RWPE1 (cell line): ENCODE data around the gene PEX12.
A peak's percentile ranks its signal among the peaks of the same experiment; 100 is the strongest.

Experiments used
- CTCF ChIA-PET: fragments of 350-600 bp; sonication (Branson Sonifier 250); formaldehyde crosslinking; extraction: SDS; loops from one replicate; lab custom pipeline; 2021; lab: Yijun Ruan, JAX
- POLR2A ChIA-PET: fragments of 400-600 bp; formaldehyde crosslinking; extraction: SDS; loops from one replicate; lab custom pipeline; 2020; ENCODE audit warnings: antibody characterized with exemption; ENCODE audit not compliant: low non-redundant PET; lab: Yijun Ruan, JAX
- DNase-seq: peaks from one replicate; pipeline ENCODE4 v3.0.0; 2012; ENCODE audit warnings: low spot score
- H3K27ac ChIP-seq: fragments of 450-650 bp; 2 replicates; pipeline ENCODE4 v1.5.1; 2017
- TF ChIP-seq, protein P1 (sequence below): fragments of 450-650 bp; conservative IDR thresholded peaks from 2 replicates; pipeline ENCODE4 v1.5.1; 2017; ENCODE audit warnings: low read depth, mild to moderate bottlenecking

PEX12 gene

DNA sequence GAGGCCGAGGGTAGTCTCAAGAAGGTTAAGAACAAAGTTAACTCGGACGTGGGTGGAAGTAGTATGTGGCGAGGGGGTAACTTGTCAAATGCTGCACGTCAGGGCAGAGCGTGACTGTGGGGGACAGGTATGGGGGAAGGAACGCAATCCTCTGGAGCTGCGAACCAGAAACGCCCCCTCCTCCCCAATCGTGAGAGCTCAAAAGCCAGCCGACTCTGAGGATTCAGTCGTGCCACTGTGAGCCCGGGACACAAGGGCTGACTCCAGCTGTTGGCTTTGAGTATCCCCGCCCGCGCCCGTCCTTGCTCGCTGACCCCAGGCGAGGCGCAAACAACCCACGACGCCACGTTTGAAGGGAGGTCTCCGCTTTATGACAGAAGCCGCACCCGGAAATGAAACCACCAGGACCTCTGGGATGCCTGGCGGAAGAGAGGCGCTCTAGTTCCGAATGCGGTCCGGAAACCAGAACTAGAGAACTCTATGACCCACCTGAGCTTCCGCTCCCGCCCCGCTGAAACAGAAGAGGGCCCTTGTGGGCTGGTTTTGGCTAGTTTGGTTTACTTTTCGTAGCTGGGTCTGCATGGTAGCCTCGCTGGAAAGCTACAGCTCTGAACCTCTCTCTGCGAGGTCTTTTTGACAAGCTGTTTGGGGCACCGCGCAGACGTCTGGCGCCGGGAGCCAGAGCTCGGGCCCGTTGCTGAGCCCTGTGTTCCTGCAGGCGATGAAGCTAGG, at the start of gene PEX12:
TSS of gene PEX12 (minus strand) at position 375 of the 732 bp plus-strand sequence. CDS start 550 bp downstream, outside the sequence.
- ChIA-PET POLR2A (interaction anchor here (0.5 to 1.5 kb wide), 6 partner anchors 8 to 64 kb away, joined by 3 to 9 read pairs (median 4); partner anchors contain the start of gene AP2B1), CTCF (interaction anchor here (0.7 to 1.4 kb wide), 2 partner anchors 39 to 227 kb away, joined by 3 read pairs; no protein-coding TSS in a partner anchor)
- DNase-seq: peak; percentile 77
- TF ChIP-seq, protein P1, sequence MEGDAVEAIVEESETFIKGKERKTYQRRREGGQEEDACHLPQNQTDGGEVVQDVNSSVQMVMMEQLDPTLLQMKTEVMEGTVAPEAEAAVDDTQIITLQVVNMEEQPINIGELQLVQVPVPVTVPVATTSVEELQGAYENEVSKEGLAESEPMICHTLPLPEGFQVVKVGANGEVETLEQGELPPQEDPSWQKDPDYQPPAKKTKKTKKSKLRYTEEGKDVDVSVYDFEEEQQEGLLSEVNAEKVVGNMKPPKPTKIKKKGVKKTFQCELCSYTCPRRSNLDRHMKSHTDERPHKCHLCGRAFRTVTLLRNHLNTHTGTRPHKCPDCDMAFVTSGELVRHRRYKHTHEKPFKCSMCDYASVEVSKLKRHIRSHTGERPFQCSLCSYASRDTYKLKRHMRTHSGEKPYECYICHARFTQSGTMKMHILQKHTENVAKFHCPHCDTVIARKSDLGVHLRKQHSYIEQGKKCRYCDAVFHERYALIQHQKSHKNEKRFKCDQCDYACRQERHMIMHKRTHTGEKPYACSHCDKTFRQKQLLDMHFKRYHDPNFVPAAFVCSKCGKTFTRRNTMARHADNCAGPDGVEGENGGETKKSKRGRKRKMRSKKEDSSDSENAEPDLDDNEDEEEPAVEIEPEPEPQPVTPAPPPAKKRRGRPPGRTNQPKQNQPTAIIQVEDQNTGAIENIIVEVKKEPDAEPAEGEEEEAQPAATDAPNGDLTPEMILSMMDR: no peak
- H3K27ac ChIP-seq: peak within 1 kb of the TSS; percentile 84

DNA sequence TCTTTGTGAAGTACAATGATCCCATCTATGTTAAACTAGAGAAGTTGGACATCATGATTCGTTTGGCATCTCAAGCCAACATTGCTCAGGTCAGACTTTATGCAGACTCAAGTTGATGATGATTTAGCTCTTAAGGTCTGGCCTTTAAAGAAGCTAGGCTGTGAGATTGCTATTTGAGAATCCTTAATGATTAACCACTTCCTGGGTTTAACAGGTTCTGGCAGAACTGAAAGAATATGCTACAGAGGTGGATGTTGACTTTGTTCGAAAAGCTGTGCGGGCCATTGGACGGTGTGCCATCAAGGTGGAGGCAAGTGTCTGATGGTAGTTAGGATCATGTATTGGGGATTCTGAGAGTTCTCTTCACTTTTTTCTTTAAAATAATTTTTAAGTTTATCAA, 49.0 kb upstream of the PEX12 start:
- no peak for DNase-seq
- H3K27ac ChIP-seq: no peak overlapping the region
- ChIA-PET CTCF (interaction anchor here (0.6 kb wide), 1 partner anchor 52 kb away, joined by 4 read pairs; no protein-coding TSS in a partner anchor), POLR2A (no interaction called here)
- TF ChIP-seq, protein P1: no peak

DNA sequence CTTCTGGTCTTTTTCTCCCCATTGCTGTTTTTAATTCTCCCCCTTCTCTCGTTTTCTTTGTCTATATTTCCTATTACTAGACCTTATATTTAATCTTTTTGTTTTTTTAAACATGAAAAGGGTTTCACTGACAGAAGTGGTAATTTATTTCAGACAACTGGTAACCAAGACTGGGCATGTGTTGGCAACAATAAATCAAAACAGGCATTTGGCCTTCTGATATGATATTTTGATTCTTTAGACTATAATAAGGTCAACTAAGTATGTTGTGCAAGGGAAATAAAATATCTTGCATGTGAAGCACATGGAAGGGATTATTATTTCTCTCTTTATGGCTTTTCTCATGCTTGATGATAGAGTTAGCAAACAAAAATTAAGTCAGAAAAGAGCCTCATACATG, 43.4 kb upstream of the PEX12 start:
- ChIA-PET CTCF (no interaction called here), POLR2A (no interaction called here)
- TF ChIP-seq, protein P1: no peak
- no peak for DNase-seq
- H3K27ac ChIP-seq: no peak overlapping the region

DNA sequence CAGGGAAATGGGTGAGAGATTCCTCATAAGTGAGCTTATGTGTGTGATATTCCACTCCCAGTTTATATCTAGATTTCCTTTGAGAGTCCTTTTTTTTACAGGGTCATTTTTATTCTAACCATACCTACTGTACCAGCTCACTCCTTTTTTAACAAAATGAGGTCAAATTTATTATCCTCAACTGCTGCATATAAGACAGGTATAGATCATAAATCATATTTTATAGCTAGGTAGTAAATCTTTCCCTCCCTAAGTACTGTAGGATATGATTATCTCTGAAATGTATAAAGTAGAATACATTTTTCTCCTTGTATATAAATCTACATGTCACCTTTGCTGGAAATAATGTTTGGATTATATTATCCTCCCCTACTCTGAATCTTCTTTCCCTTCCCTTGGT, 40.3 kb upstream of the PEX12 start:
- H3K27ac ChIP-seq: no peak overlapping the region
- CTCF ChIA-PET: no interaction called here
- POLR2A ChIA-PET: no interaction called here
- TF ChIP-seq, protein P1: no peak
- no peak for DNase-seq

DNA sequence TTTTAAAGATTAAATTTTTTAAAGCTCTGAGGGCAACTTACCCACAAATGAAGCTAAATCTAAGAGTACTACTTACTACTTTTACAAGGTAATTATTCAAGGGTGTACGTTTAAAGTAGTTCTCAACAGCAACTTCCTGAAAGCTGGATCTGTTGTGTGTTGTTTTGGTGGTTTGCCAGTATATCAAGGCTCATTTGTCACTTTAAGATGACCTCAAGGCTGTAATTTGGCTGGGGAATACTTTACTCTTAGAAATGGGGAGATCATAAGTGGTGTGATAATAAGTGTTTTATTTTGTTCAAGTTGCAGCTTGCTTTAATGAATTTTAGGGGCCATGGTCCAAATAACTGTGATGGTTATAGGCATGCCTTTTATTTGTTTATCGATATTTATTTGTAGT, 39.1 kb upstream of the PEX12 start:
- TF ChIP-seq, protein P1: no peak
- no peak overlapping the region for H3K27ac ChIP-seq
- ChIA-PET POLR2A (interaction anchor here (0.7 kb wide), 1 partner anchor 130 kb away, joined by 3 read pairs; no protein-coding TSS in a partner anchor), CTCF (interaction anchor here (0.9 kb wide), 1 partner anchor 130 kb away, joined by 5 read pairs; no protein-coding TSS in a partner anchor)
- no peak for DNase-seq

DNA sequence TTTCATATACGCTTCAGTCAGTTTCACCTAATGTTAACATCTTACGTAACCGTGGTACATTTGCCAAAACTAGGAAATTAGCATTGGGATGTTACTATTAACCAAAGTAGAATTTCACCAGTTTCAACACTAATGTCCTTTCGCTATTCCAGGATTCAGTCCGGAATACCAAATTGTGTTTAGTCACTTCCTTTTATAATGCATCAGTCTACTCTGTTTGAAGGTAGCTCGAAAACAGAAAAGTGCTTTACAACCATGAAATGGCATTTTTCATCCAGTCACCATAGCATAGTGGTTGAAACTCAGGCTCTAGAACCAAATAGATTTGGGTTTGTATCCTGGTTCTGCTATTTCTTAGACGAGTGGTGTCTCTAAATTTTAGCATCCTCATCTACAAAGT, 38.2 kb upstream of the PEX12 start:
- CTCF ChIA-PET: no interaction called here
- no peak overlapping the region for H3K27ac ChIP-seq
- POLR2A ChIA-PET: no interaction called here
- TF ChIP-seq, protein P1: no peak
- DNase-seq: no peak
